ENCODE measurements around the gene SIRPB1.
"Not testable (repeated sequence)": the region's sequence is repeated elsewhere in the genome, so short reads cannot be mapped to it uniquely, and the experiment has no call there.

The SIRPB1 gene

GRCh38 chr20:1588533-1589460 lies 31.0 kb downstream of the SIRPB1 start:
- DNase-seq (ENCODE audit: low spot score): no peak

- DNase-seq (ENCODE audit: low spot score): no peak
These were observed 31.9 kb downstream of the SIRPB1 start for GRCh38 chr20:1587781-1588532.

GRCh38 chr20:1579488-1579887 lies 40.3 kb downstream of the SIRPB1 start:
- DNase-seq (ENCODE audit: low spot score): no peak

GRCh38 chr20:1577906-1578305 lies 41.9 kb downstream of the SIRPB1 start:
- no peak for DNase-seq (ENCODE audit: low spot score)

GRCh38 chr20:1577313-1577712 lies 42.5 kb downstream of the SIRPB1 start:
- DNase-seq (ENCODE audit: low spot score): not testable (repeated sequence)

- no peak for DNase-seq (ENCODE audit: low spot score)
These were observed 43.2 kb downstream of the SIRPB1 start for GRCh38 chr20:1576641-1577040.

- not testable (repeated sequence) for DNase-seq (ENCODE audit: low spot score)
These were observed 43.8 kb downstream of the SIRPB1 start for GRCh38 chr20:1576003-1576402.

GRCh38 chr20:1571583-1571982 lies 48.2 kb downstream of the SIRPB1 start:
- DNase-seq (ENCODE audit: low spot score): not testable (repeated sequence)

Measured in AG08396 (cell line).